ENCODE data around the gene CD34.
A peak's percentile ranks its signal among the peaks of the same experiment; 100 is the strongest.
"Not testable (repeated sequence)": the region's sequence is repeated elsewhere in the genome, so short reads cannot be mapped to it uniquely, and the experiment has no call there.

CD34 gene

GRCh38 chr1:207910591-207911354 is at the start of gene CD34:
Gene CD34 (minus strand): TSS chr1:207911125. CDS start chr1:207911080, 45 bp downstream.
- peak in 1 of 2 experiments; percentile 29 for DNase-seq

GRCh38 chr1:207960346-207960745 is 49.4 kb upstream of the CD34 start:
- no peak for DNase-seq

GRCh38 chr1:207959910-207960309 is 49.0 kb upstream of the CD34 start:
- DNase-seq = no peak

- DNase-seq = no peak
Observed at GRCh38 chr1:207959141-207959825, 48.4 kb upstream of the CD34 start.

GRCh38 chr1:207958376-207959139 is 47.6 kb upstream of the CD34 start:
- no peak for DNase-seq

GRCh38 chr1:207956986-207957385 is 46.1 kb upstream of the CD34 start:
- DNase-seq = no peak

- DNase-seq = no peak
Observed at GRCh38 chr1:207954104-207954503, 43.2 kb upstream of the CD34 start.

GRCh38 chr1:207952617-207953542 is 42.0 kb upstream of the CD34 start:
- DNase-seq = no peak

- no peak for DNase-seq
Observed at GRCh38 chr1:207951652-207952051, 40.7 kb upstream of the CD34 start.

GRCh38 chr1:207950750-207951149 is 39.8 kb upstream of the CD34 start:
- DNase-seq = no peak

- DNase-seq = no peak
Observed at GRCh38 chr1:207949571-207950195, 38.8 kb upstream of the CD34 start.

- no peak for DNase-seq
Observed at GRCh38 chr1:207948536-207949250, 37.8 kb upstream of the CD34 start.

- DNase-seq = no peak
Observed at GRCh38 chr1:207946756-207947155, 35.8 kb upstream of the CD34 start.

GRCh38 chr1:207944571-207944970 is 33.6 kb upstream of the CD34 start:
- DNase-seq = no peak

GRCh38 chr1:207942337-207942741 is 31.4 kb upstream of the CD34 start:
- DNase-seq = not testable (repeated sequence)

GRCh38 chr1:207941665-207942064 is 30.7 kb upstream of the CD34 start:
- peak in 1 of 2 experiments; percentile 17 for DNase-seq

- DNase-seq = no peak
Observed at GRCh38 chr1:207938016-207938415, 27.1 kb upstream of the CD34 start.

- no peak for DNase-seq
Observed at GRCh38 chr1:207937204-207937603, 26.3 kb upstream of the CD34 start.

- no peak for DNase-seq
Observed at GRCh38 chr1:207935166-207935583, 24.2 kb upstream of the CD34 start.

GRCh38 chr1:207933205-207933800 is 22.4 kb upstream of the CD34 start:
- no peak for DNase-seq

- DNase-seq = no peak
Observed at GRCh38 chr1:207926984-207927383, 16.1 kb upstream of the CD34 start.
